Stimulated activated CD4-positive, alpha-beta T cell treated with anti-CD3 and anti-CD28 coated beads, Interleukin-1b, Interleukin-23, amount 100 ng/mL, for 48 hours (primary cell): ENCODE data around the gene ALDH1L2.
"Not testable (repeated sequence)": the region's sequence is repeated elsewhere in the genome, so short reads cannot be mapped to it uniquely, and the experiment has no call there.

Experiments used
- DNase-seq: peaks from one replicate; pipeline ENCODE4 v3.0.0-alpha.2; 2020

Gene ALDH1L2

GRCh38 chr12:105084251-105085250, at the start of gene ALDH1L2:
TSS of gene ALDH1L2 (minus strand) at chr12:105084458. CDS start at chr12:105084436, 22 bp downstream.
- DNase-seq: peak; percentile 59

- DNase-seq: no peak
Observed at GRCh38 chr12:105120551-105120950, 36.3 kb upstream of the ALDH1L2 start.

GRCh38 chr12:105116969-105117368, 32.7 kb upstream of the ALDH1L2 start:
- DNase-seq: no peak

GRCh38 chr12:105113094-105113493, 28.8 kb upstream of the ALDH1L2 start:
- DNase-seq: no peak

GRCh38 chr12:105110851-105111250, 26.6 kb upstream of the ALDH1L2 start:
- DNase-seq: no peak

- no peak for DNase-seq
Observed at GRCh38 chr12:105109465-105110212, 25.4 kb upstream of the ALDH1L2 start.

GRCh38 chr12:105107494-105108371, 23.5 kb upstream of the ALDH1L2 start, which contains the start of gene WASHC4:
TSS of gene WASHC4 (plus strand) at chr12:105107731. CDS start at chr12:105107801, 70 bp downstream.
- DNase-seq: peak; percentile 92

- no peak for DNase-seq
Observed at GRCh38 chr12:105107171-105107493, 22.9 kb upstream of the ALDH1L2 start.

GRCh38 chr12:105106621-105107020, 22.4 kb upstream of the ALDH1L2 start:
- DNase-seq: no peak

GRCh38 chr12:105104762-105105161, 20.5 kb upstream of the ALDH1L2 start:
- DNase-seq: no peak

GRCh38 chr12:105102673-105103072, 18.4 kb upstream of the ALDH1L2 start:
- no peak for DNase-seq

GRCh38 chr12:105100998-105101397, 16.7 kb upstream of the ALDH1L2 start:
- DNase-seq: no peak

- no peak for DNase-seq
Observed at GRCh38 chr12:105100207-105100985, 16.1 kb upstream of the ALDH1L2 start.

- DNase-seq: no peak
Observed at GRCh38 chr12:105099356-105099755, 15.1 kb upstream of the ALDH1L2 start.

GRCh38 chr12:105095338-105095737, 11.1 kb upstream of the ALDH1L2 start:
- DNase-seq: not testable (repeated sequence)

GRCh38 chr12:105092336-105092735, 8.1 kb upstream of the ALDH1L2 start:
- DNase-seq: no peak

GRCh38 chr12:105091476-105092206, 7.4 kb upstream of the ALDH1L2 start:
- DNase-seq: no peak

- DNase-seq: no peak
Observed at GRCh38 chr12:105090361-105090760, 6.1 kb upstream of the ALDH1L2 start.

GRCh38 chr12:105089817-105090216, 5.6 kb upstream of the ALDH1L2 start:
- no peak for DNase-seq

- DNase-seq: no peak
Observed at GRCh38 chr12:105085501-105085900, 1.2 kb upstream of the ALDH1L2 start.

GRCh38 chr12:105083551-105084105, 630 bp downstream of the ALDH1L2 start:
- peak; percentile 4 for DNase-seq
